Sigmoid colon (tissue), 7 donors: Measurements from ENCODE around the gene SCMH1. TPM values are rescaled to one million over a fixed set of nuclear protein-coding genes. Genes with fewer than 3 reads are reported as not detected.
A peak's percentile ranks its signal among the peaks of the same experiment; 100 is the strongest.

ENCODE experiments used
- DNase-seq: peaks from one replicate; pipeline ENCODE4 v3.0.0-alpha.2; 2019
- H3K27ac ChIP-seq, 4 donors: fragments of 200-600 bp; sonication (generic); one replicate each; pipeline ENCODE4 v1.5.1; 2016 to 2019; ENCODE audit warnings: mild to moderate bottlenecking in 1 of 4
- H3K27me3 ChIP-seq, 3 donors: fragments of 200-600 bp; sonication (generic); one replicate each; pipeline ENCODE4 v1.5.1; 2019; ENCODE audit warnings: mild to moderate bottlenecking in 1 of 3
- H3K36me3 ChIP-seq, 4 donors: fragments of 200-600 bp; sonication (generic); one replicate each; pipeline ENCODE4 v1.5.1; 2016 to 2019
- H3K4me1 ChIP-seq, 4 donors: fragments of 200-600 bp; sonication (generic); one replicate each; pipeline ENCODE4 v1.5.1; 2017 to 2019
- H3K4me3 ChIP-seq, 4 donors: fragments of 200-600 bp; sonication (generic); one replicate each; pipeline ENCODE4 v1.5.1; 2017 to 2019; ENCODE audit warnings: mild to moderate bottlenecking in 2 of 4, moderate library complexity in 1 of 4
- H3K9me3 ChIP-seq, 4 donors: fragments of 200-600 bp in 3 of 4; sonication (generic) in 3 of 4; one replicate each; pipeline versions ENCODE4 v1.5.1 to v1.6.1; 2013 to 2019
- EP300 ChIP-seq, 4 donors: sonication (generic); formaldehyde crosslinking; IDR thresholded peaks; one replicate each; pipeline ENCODE4 v1.6.1; 2017; ENCODE audit warnings: antibody characterized with exemption in 4 of 4
- POLR2A ChIP-seq, 2 donors: fragments of 450-650 bp; IDR thresholded peaks; one replicate each; pipeline ENCODE4 v1.6.1; 2016; ENCODE audit warnings: antibody characterized with exemption in 2 of 2, mild to moderate bottlenecking in 2 of 2, moderate library complexity in 2 of 2
- POLR2AphosphoS5 ChIP-seq, 4 donors: sonication (generic); formaldehyde crosslinking; IDR thresholded peaks; one replicate each; pipeline ENCODE4 v1.6.1; 2017; ENCODE audit warnings: antibody characterized with exemption in 4 of 4
- WGBS, 2 donors: extraction: QIAGEN DNeasy Blood & Tissue Kit; methylation state at CpG; one replicate each; pipeline ENCODE4 v1.1.7; 2013; 5-methylcytosine and 5-hydroxymethylcytosine counted together
- intact Hi-C: fragments of 100-400 bp; cut with DNase I; formaldehyde crosslinking; loops from one replicate; pipeline ENCODE4 v1.15.1; 2023
- polyA plus RNA-seq, 3 donors: library from polyadenylated mRNA; stranded (reverse); fragments of 200-250 nt; gene quantifications; one replicate each; pipeline ENCODE4 v1.2.3, GENCODE V29; 2013
- total RNA-seq, 4 donors: library from RNA; depleted of rRNA; stranded (reverse); fragments of >200 nt; gene quantifications; one replicate each; pipeline ENCODE4 v1.1.0, GENCODE V29; 2016
- TF ChIP-seq, protein P1 (sequence below), 4 experiments: fragments of 450-650 bp in 3 of 4; fragments of 200-600 bp in 1 of 4; IDR thresholded peaks; one replicate each; pipeline ENCODE4 v1.5.1; 2016 to 2019; ENCODE audit warnings: antibody characterized with exemption in 4 of 4, mild to moderate bottlenecking in 3 of 4, moderate library complexity in 2 of 4
- donor health status: healthy with polysubstance abuse.
- donor health status: Bipolar disorder and iron deficiency.
- donor health status: healthy.

The SCMH1 gene
- total and polyA plus RNA-seq, 7 donors = 10.2 to 95.8 (median 52.4) TPM

- H3K27me3 ChIP-seq = no peaks in the 10 kb centered on the region
- 98% methylated on average over 5 of the region's 5 CpGs for WGBS, 2 donors
- H3K9me3 ChIP-seq = no peaks in the 10 kb centered on the region
- H3K4me1 ChIP-seq = peaks cover 0 to 51% (median 43%) of the 10 kb centered on the region in 4 donors
- H3K27ac ChIP-seq = peak overlapping the region in 2 of 4 donors; percentile 98
- intact Hi-C loops = loop anchor here (10.0 kb wide), 1 partner anchor 116 kb away; no protein-coding TSS in a partner anchor
- no peak overlapping the region for H3K4me3 ChIP-seq
- no peak for DNase-seq
- peaks cover 4 to 89% (median 48%) of the 10 kb centered on the region in 4 donors for H3K36me3 ChIP-seq
- TF ChIP-seq POLR2A (IDR thresholded peaks at IDR 0.05) (no peak), POLR2AphosphoS5 (IDR thresholded peaks at IDR 0.05) (no peak), EP300 (IDR thresholded peaks at IDR 0.05) (no peak)
- TF ChIP-seq, protein P1, sequence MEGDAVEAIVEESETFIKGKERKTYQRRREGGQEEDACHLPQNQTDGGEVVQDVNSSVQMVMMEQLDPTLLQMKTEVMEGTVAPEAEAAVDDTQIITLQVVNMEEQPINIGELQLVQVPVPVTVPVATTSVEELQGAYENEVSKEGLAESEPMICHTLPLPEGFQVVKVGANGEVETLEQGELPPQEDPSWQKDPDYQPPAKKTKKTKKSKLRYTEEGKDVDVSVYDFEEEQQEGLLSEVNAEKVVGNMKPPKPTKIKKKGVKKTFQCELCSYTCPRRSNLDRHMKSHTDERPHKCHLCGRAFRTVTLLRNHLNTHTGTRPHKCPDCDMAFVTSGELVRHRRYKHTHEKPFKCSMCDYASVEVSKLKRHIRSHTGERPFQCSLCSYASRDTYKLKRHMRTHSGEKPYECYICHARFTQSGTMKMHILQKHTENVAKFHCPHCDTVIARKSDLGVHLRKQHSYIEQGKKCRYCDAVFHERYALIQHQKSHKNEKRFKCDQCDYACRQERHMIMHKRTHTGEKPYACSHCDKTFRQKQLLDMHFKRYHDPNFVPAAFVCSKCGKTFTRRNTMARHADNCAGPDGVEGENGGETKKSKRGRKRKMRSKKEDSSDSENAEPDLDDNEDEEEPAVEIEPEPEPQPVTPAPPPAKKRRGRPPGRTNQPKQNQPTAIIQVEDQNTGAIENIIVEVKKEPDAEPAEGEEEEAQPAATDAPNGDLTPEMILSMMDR (IDR thresholded peaks at IDR 0.05) = no peak
Measured at GRCh38 chr1:40989066-40989465, 253.0 kb downstream of the SCMH1 start.

DNA sequence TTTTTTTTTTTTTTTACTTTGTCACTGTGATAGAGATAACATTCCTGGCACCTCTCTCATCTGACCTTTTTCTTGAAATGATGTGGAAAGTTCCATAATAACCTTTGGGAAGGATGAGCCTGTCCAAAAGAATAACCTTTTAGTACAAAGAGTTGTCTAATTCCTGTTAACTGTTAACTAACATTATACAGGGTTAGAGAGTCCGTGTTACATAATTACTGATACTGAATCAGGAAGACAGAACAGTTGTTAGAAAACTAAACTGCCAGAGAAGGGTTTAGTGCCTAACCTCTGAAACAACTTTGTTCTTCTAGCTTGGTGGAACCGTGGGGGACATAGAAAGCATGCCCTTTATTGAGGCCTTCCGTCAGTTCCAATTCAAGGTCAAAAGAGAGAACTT is 253.8 kb downstream of the SCMH1 start:
- DNase-seq = no peak
- H3K4me3 ChIP-seq = no peak overlapping the region
- 67 to 86% methylated on average over 3 of the region's 3 CpGs for WGBS, 2 donors
- no peaks in the 10 kb centered on the region for H3K27me3 ChIP-seq
- no peaks in the 10 kb centered on the region for H3K9me3 ChIP-seq
- peak overlapping the region in 2 of 4 donors; percentile 98 for H3K27ac ChIP-seq
- intact Hi-C loops = loop anchor here (10.0 kb wide), 1 partner anchor 117 kb away; no protein-coding TSS in a partner anchor
- H3K4me1 ChIP-seq = peaks cover 0 to 57% (median 48%) of the 10 kb centered on the region in 4 donors
- TF ChIP-seq, protein P1 (IDR thresholded peaks at IDR 0.05) = no peak
- TF ChIP-seq EP300 (IDR thresholded peaks at IDR 0.05) (no peak), POLR2A (IDR thresholded peaks at IDR 0.05) (no peak), POLR2AphosphoS5 (IDR thresholded peaks at IDR 0.05) (no peak)
- H3K36me3 ChIP-seq = peaks cover 4 to 81% (median 45%) of the 10 kb centered on the region in 4 donors

GRCh38 chr1:40987439-40988276 is 254.4 kb downstream of the SCMH1 start:
- intact Hi-C loops = loop anchor here (10.0 kb wide), 1 partner anchor 117 kb away; no protein-coding TSS in a partner anchor
- no peaks in the 10 kb centered on the region for H3K9me3 ChIP-seq
- no peak overlapping the region for H3K4me3 ChIP-seq
- DNase-seq = peak; percentile 12
- no peaks in the 10 kb centered on the region for H3K27me3 ChIP-seq
- 94% methylated on average over 9 of the region's 9 CpGs for WGBS, 2 donors
- TF ChIP-seq EP300 (IDR thresholded peaks at IDR 0.05) (no peak), POLR2AphosphoS5 (IDR thresholded peaks at IDR 0.05) (no peak), POLR2A (IDR thresholded peaks at IDR 0.05) (no peak)
- TF ChIP-seq, protein P1 (IDR thresholded peaks at IDR 0.05) = no peak
- peak overlapping the region in 2 of 4 donors; percentile 98 for H3K27ac ChIP-seq
- H3K4me1 ChIP-seq = peaks cover 0 to 60% (median 54%) of the 10 kb centered on the region in 4 donors
- H3K36me3 ChIP-seq = peaks cover 4 to 75% (median 45%) of the 10 kb centered on the region in 4 donors

- peak overlapping the region in 3 of 4 donors; percentile 93 to 98 (median 98) for H3K27ac ChIP-seq
- peaks cover 4 to 68% (median 42%) of the 10 kb centered on the region in 4 donors for H3K36me3 ChIP-seq
Measured at GRCh38 chr1:40986956-40987355, 255.2 kb downstream of the SCMH1 start.

More at GRCh38 chr1:40986956-40987355, 255.2 kb downstream of the SCMH1 start:
- Histone ChIP-seq H3K27me3 (no peaks in the 10 kb centered on the region), H3K4me3 (no peak overlapping the region), H3K4me1 (peaks cover 0 to 67% (median 61%) of the 10 kb centered on the region in 4 donors), H3K9me3 (no peaks in the 10 kb centered on the region)
- no peak for TF ChIP-seq POLR2A (IDR thresholded peaks at IDR 0.05)
- TF ChIP-seq, protein P1 (IDR thresholded peaks at IDR 0.05) = no peak
- no peak for TF ChIP-seq EP300 (IDR thresholded peaks at IDR 0.05)
- no peak for TF ChIP-seq POLR2AphosphoS5 (IDR thresholded peaks at IDR 0.05)
- intact Hi-C loops = loop anchor here (10.0 kb wide), 1 partner anchor 118 kb away; no protein-coding TSS in a partner anchor
- DNase-seq = no peak
- WGBS, 2 donors = 89 to 94% methylated on average over 3 of the region's 3 CpGs
